ENCODE results near the gene DYNLT2B.

DNA sequence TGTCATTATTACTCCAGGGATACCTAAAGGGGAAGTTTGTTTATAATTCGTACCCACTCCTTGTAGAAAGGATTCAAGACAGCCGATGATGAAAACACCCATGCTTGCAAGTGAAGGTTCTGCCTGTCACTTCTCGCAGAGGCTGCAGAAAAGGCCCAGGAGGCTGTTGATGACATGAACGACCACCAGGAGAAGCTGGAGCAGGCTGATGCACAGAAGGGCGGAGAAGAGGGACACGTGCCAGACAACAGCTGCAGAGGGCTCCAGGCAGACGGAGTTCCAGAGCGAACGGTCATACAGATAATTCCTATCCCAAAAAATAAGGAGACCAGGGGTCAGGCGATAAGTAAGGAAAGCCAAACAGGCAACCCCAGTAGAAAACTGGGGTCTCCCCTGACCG, 5.7 kb upstream of the DYNLT2B start:
- TF ChIP-seq, protein P1, sequence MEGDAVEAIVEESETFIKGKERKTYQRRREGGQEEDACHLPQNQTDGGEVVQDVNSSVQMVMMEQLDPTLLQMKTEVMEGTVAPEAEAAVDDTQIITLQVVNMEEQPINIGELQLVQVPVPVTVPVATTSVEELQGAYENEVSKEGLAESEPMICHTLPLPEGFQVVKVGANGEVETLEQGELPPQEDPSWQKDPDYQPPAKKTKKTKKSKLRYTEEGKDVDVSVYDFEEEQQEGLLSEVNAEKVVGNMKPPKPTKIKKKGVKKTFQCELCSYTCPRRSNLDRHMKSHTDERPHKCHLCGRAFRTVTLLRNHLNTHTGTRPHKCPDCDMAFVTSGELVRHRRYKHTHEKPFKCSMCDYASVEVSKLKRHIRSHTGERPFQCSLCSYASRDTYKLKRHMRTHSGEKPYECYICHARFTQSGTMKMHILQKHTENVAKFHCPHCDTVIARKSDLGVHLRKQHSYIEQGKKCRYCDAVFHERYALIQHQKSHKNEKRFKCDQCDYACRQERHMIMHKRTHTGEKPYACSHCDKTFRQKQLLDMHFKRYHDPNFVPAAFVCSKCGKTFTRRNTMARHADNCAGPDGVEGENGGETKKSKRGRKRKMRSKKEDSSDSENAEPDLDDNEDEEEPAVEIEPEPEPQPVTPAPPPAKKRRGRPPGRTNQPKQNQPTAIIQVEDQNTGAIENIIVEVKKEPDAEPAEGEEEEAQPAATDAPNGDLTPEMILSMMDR (IDR thresholded peaks at IDR 0.05) = no peak
- TF ChIP-seq POLR2AphosphoS5 (IDR thresholded peaks at IDR 0.05) (no peak), POLR2A (IDR thresholded peaks at IDR 0.05) (no peak)

Data from stomach (tissue), 4 donors.